ENCODE data around the gene PI4K2A. TPM values are rescaled to one million over a fixed set of nuclear protein-coding genes. Genes with fewer than 3 reads are reported as not detected.
A peak's percentile ranks its signal among the peaks of the same experiment; 100 is the strongest.

The PI4K2A gene
- total RNA-seq, 4 donors from 2014 or later, result 14.8 to 25.8 (median 22.7) TPM

DNA sequence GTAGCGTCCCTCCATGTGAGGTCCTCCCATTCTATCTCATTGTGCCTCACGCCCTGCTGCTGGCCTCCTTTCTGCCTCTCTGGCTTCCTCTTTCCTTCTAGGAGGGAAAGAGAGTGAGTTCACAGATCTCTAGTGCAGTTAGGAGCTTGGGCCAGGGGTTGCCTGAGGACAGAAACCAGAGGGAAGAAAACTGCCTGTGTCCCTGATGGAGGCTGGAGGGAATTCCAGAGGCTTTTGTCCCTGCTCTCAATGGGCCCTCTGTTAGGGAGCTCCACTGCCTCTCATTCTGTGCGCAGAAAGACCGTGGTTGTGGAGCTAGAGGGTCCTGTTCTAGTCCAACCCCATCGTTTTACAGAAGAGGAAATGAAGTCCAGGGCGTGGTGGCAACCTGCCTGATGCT lies 77.7 kb downstream of the PI4K2A start:
- ATAC-seq, result no peak
- TF ChIP-seq, protein P1, sequence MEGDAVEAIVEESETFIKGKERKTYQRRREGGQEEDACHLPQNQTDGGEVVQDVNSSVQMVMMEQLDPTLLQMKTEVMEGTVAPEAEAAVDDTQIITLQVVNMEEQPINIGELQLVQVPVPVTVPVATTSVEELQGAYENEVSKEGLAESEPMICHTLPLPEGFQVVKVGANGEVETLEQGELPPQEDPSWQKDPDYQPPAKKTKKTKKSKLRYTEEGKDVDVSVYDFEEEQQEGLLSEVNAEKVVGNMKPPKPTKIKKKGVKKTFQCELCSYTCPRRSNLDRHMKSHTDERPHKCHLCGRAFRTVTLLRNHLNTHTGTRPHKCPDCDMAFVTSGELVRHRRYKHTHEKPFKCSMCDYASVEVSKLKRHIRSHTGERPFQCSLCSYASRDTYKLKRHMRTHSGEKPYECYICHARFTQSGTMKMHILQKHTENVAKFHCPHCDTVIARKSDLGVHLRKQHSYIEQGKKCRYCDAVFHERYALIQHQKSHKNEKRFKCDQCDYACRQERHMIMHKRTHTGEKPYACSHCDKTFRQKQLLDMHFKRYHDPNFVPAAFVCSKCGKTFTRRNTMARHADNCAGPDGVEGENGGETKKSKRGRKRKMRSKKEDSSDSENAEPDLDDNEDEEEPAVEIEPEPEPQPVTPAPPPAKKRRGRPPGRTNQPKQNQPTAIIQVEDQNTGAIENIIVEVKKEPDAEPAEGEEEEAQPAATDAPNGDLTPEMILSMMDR (IDR thresholded peaks at IDR 0.05), result no peak
- TF ChIP-seq EP300 (IDR thresholded peaks at IDR 0.05) (no peak), POLR2AphosphoS5 (IDR thresholded peaks at IDR 0.05) (peak; percentile 42)
- Histone ChIP-seq H3K27ac (peak overlapping the region; percentile 58 to 99 (median 98)), H3K4me1 (peaks cover 5 to 62% (median 43%) of the 10 kb centered on the region in 3 donors), H3K36me3 (peaks cover 0 to 21% of the 10 kb centered on the region in 2 donors), H3K9me3 (no peaks in the 10 kb centered on the region), H3K27me3 (no peaks in the 10 kb centered on the region), H3K4me3 (no peak overlapping the region)
- 39 to 43% methylated on average over 4 to 5 of the region's 6 CpGs for WGBS, 2 donors (ENCODE audit: low coverage in 1 of 2)

DNA sequence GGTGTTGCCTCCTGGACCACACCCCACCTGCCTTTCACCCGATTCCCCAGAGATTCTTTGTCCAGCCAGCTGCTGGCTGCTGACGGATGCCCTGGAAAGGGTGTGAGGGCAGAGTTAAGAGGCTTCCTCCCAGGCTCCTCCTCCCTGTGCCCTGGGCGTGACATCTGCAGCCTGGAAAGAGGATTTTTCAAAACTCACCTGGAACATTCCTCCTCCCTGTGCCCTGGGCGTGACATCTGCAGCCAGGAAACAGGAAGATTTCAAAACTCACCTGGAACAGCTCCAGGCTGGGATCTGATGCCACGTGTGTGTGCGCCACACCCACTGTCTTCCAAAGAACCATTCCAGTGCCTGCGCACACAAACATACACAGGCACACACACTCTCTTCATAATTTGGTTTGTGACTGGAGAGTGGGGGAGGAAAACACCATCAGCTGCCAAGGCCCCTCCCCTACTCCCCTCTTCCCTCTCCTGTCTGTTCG lies 78.2 kb downstream of the PI4K2A start:
- H3K27ac ChIP-seq, result peak overlapping the region; percentile 58 to 99 (median 98)
- 19 to 26% methylated on average over 4 to 6 of the region's 8 CpGs for WGBS, 2 donors (ENCODE audit: low coverage in 1 of 2)
- peak; percentile 72 for ATAC-seq
- peaks cover 0 to 21% of the 10 kb centered on the region in 2 donors for H3K36me3 ChIP-seq
- TF ChIP-seq, protein P1 (IDR thresholded peaks at IDR 0.05), result no peak
- no peak for TF ChIP-seq EP300 (IDR thresholded peaks at IDR 0.05)
- TF ChIP-seq POLR2AphosphoS5 (IDR thresholded peaks at IDR 0.05), result peak; percentile 84
- no peaks in the 10 kb centered on the region for H3K9me3 ChIP-seq
- no peaks in the 10 kb centered on the region for H3K27me3 ChIP-seq
- no peak overlapping the region for H3K4me3 ChIP-seq
- peaks cover 5 to 60% (median 43%) of the 10 kb centered on the region in 3 donors for H3K4me1 ChIP-seq

DNA sequence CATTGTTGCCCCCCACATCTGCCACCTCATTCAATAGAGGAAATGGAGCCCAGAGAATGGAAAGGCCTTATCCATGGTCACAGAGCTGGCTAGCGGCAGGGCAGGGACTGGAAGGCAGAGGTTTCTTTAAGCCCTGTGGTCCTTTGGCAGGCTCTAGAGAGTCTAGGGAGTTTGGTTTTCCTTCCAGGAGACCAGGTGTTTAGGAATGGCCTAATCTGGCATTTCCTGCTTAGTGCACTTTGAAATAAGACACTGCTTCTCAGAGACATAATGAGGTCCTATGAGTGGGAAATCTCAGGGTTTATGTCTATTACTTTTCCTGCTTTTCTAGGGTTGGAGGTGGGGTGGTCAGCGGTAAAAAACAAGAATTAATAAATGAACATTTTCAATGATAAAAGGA lies 79.1 kb downstream of the PI4K2A start:
- H3K27ac ChIP-seq, result peak overlapping the region in 3 of 4 donors; percentile 97 to 99 (median 99)
- no peak overlapping the region for H3K4me3 ChIP-seq
- no peak for TF ChIP-seq POLR2AphosphoS5 (IDR thresholded peaks at IDR 0.05)
- no peak for TF ChIP-seq EP300 (IDR thresholded peaks at IDR 0.05)
- TF ChIP-seq, protein P1 (IDR thresholded peaks at IDR 0.05), result no peak
- TF ChIP-seq POLR2A (IDR thresholded peaks at IDR 0.05), result no peak
- no peaks in the 10 kb centered on the region for H3K9me3 ChIP-seq
- no peaks in the 10 kb centered on the region for H3K27me3 ChIP-seq
- 100% methylated on average over 1 of the region's 2 CpGs for WGBS, 2 donors (ENCODE audit: low coverage in 1 of 2)
- ATAC-seq, result no peak
- H3K4me1 ChIP-seq, result peaks cover 5 to 66% (median 43%) of the 10 kb centered on the region in 3 donors
- peaks cover 0 to 21% of the 10 kb centered on the region in 2 donors for H3K36me3 ChIP-seq

DNA sequence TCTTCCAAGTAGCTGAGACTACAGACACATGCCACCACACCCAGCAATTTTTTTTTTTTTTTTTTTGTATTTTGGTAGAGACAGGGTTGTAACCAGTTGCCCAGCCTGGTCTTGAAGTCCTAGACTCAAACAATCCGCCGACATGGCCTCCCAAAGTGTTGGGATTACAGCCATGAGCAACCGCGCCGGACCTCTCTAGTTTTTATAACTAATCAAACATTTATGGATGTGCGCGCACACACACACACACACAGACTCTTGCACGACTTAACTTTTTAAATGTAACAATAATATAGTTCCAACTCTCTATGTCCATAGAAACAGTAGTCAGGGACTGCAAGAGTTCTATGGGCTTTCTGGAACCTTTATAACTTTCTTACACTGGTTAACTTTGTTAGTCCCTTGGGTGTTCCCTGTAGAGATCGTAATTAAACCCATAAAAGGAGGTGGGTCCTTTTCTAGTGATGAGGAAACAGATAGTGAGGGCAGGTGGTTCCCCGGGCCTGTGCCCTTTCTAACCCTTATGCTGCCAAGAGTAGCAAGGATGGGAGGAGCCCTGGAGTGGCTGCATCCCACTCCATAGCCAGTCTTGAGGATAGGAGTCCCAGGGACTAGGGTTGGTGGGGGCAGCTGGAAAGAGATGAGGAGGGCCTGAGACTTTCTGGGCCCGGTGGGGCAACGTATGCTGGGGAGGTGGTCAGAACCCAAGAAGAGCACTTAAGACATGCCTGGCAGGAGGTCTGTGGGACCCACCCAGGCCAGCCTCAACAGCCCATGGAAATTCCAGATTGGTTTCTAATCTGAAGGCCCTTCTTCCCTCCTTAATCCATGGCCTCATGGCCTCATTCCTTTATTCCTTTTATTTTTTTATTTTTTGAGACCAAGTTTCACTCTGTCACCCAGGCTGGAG lies 81.7 kb downstream of the PI4K2A start:
- no peak overlapping the region for H3K4me3 ChIP-seq
- no peaks in the 10 kb centered on the region for H3K27me3 ChIP-seq
- peaks cover 0 to 18% of the 10 kb centered on the region in 2 donors for H3K36me3 ChIP-seq
- peaks cover 0 to 64% (median 25%) of the 10 kb centered on the region in 3 donors for H3K4me1 ChIP-seq
- WGBS, 2 donors (ENCODE audit: low coverage in 1 of 2), result 70% methylated on average over 6 to 12 of the region's 12 CpGs
- ATAC-seq, result no peak
- TF ChIP-seq EP300 (IDR thresholded peaks at IDR 0.05), result no peak
- H3K9me3 ChIP-seq, result no peaks in the 10 kb centered on the region
- H3K27ac ChIP-seq, result peak overlapping the region in 3 of 4 donors; percentile 24 to 63 (median 44)

DNA sequence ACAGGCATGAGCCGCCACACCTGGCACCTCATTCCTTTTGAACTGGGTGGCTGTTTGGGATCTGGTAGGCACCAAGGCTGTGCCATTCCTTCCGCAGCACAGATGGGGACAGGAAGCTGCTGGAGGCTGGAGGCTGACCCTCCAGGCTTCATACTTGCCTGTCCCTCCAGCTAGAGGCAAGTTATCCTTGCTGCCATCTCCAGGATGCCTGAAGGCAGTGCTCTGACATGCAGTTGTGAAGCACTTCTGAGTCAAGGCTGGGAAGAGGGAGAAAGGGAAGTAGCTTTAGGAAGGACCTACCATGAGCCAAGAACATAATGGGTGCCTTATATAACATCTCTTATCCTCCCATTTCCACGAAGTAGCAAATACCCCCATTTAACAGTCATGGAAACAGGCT lies 82.5 kb downstream of the PI4K2A start:
- Histone ChIP-seq H3K4me1 (peaks cover 0 to 62% (median 17%) of the 10 kb centered on the region in 3 donors), H3K27ac (peak overlapping the region in 3 of 4 donors; percentile 24 to 63 (median 37)), H3K27me3 (no peaks in the 10 kb centered on the region), H3K4me3 (no peak overlapping the region), H3K36me3 (peaks cover 0 to 11% of the 10 kb centered on the region in 2 donors), H3K9me3 (no peaks in the 10 kb centered on the region)
- ATAC-seq, result no peak
- TF ChIP-seq EP300 (IDR thresholded peaks at IDR 0.05) (no peak), POLR2AphosphoS5 (IDR thresholded peaks at IDR 0.05) (no peak), POLR2A (IDR thresholded peaks at IDR 0.05) (no peak)
- TF ChIP-seq, protein P1 (IDR thresholded peaks at IDR 0.05), result no peak
- WGBS, 2 donors (ENCODE audit: low coverage in 1 of 2), result 95% methylated on average over 2 of the region's 3 CpGs; no CpG with 5 or more reads in 1 of the 2 donors

Measured in gastroesophageal sphincter (tissue), 4 donors.